GM21717 (cell line): ENCODE results near the gene PCNT.
"Not testable (repeated sequence)": the region's sequence is repeated elsewhere in the genome, so short reads cannot be mapped to it uniquely, and the experiment has no call there.

Experiments used
- ATAC-seq: cut with Tn5 transposase; IDR thresholded peaks from one replicate; pipeline ENCODE4 v1.9.1; 2021; ENCODE audit warnings: mild to moderate bottlenecking, moderate library complexity; ENCODE audit not compliant: unreplicated experiment

PCNT gene

GRCh38 chr21:46356005-46356338, 32.0 kb downstream of the PCNT start:
- ATAC-seq = no peak

GRCh38 chr21:46356494-46357334, 32.8 kb downstream of the PCNT start:
- ATAC-seq = no peak

GRCh38 chr21:46357335-46357604, 33.3 kb downstream of the PCNT start:
- ATAC-seq = no peak

- ATAC-seq = no peak
Observed at GRCh38 chr21:46357684-46358425, 33.9 kb downstream of the PCNT start.

- no peak for ATAC-seq
Observed at GRCh38 chr21:46361176-46361575, 37.2 kb downstream of the PCNT start.

- no peak for ATAC-seq
Observed at GRCh38 chr21:46361935-46362334, 38.0 kb downstream of the PCNT start.

- ATAC-seq = no peak
Observed at GRCh38 chr21:46362946-46363345, 39.0 kb downstream of the PCNT start.

- ATAC-seq = no peak
Observed at GRCh38 chr21:46363698-46364097, 39.7 kb downstream of the PCNT start.

- ATAC-seq = no peak
Observed at GRCh38 chr21:46366091-46366490, 42.1 kb downstream of the PCNT start.

GRCh38 chr21:46366561-46366960, 42.6 kb downstream of the PCNT start:
- no peak for ATAC-seq

- no peak for ATAC-seq
Observed at GRCh38 chr21:46366966-46367365, 43.0 kb downstream of the PCNT start.

GRCh38 chr21:46368533-46369285, 44.8 kb downstream of the PCNT start:
- peak; percentile 63 for ATAC-seq

GRCh38 chr21:46369520-46370235, 45.7 kb downstream of the PCNT start:
- no peak for ATAC-seq

GRCh38 chr21:46371204-46372013, 47.5 kb downstream of the PCNT start:
- ATAC-seq = no peak

- ATAC-seq = no peak
Observed at GRCh38 chr21:46372014-46372485, 48.1 kb downstream of the PCNT start.

GRCh38 chr21:46372947-46373346, 49.0 kb downstream of the PCNT start:
- ATAC-seq = not testable (repeated sequence)

- ATAC-seq = no peak
Observed at GRCh38 chr21:46374761-46375389, 50.9 kb downstream of the PCNT start.

GRCh38 chr21:46375560-46376230, 51.7 kb downstream of the PCNT start:
- ATAC-seq = no peak

GRCh38 chr21:46376231-46376628, 52.3 kb downstream of the PCNT start:
- no peak for ATAC-seq
